Activated T-helper 2 cell treated with anti-CD3 and anti-CD28 coated beads, Interferon-gamma antibody, Interleukin-2, Interleukin-4, amounts not matched to agents 10 μg/mL and 5 μg/mL and 100 μg/mL, durations not matched to agents 14 hours and 24 hours and 36 hours (primary cell): ENCODE measurements around the gene RABEP2. TPM values are rescaled to one million over a fixed set of nuclear protein-coding genes. Genes with fewer than 3 reads are reported as not detected.

Experiments
- DNase-seq: peaks from one replicate; pipeline ENCODE4 v3.0.0; 2021; ENCODE audit warnings: low spot score
- H3K27ac Mint-ChIP-seq: one replicate; pipeline ENCODE4 v1.8.0; 2021; ENCODE audit warnings: mixed read lengths
- H3K27me3 Mint-ChIP-seq: one replicate; pipeline ENCODE4 v1.8.0; 2021; ENCODE audit warnings: low read depth, mixed read lengths
- H3K36me3 Mint-ChIP-seq: one replicate; pipeline ENCODE4 v1.8.0; 2021; ENCODE audit warnings: low read depth, mixed read lengths
- H3K4me1 Mint-ChIP-seq: one replicate; pipeline ENCODE4 v1.8.0; 2021; ENCODE audit warnings: low read depth, mixed read lengths
- H3K4me3 Mint-ChIP-seq: one replicate; pipeline ENCODE4 v1.8.0; 2021; ENCODE audit warnings: low read depth, mild to moderate bottlenecking, moderate library complexity, mixed read lengths
- H3K9me3 Mint-ChIP-seq: one replicate; pipeline ENCODE4 v1.8.0; 2021; ENCODE audit warnings: mixed read lengths
- intact Hi-C: fragments of 100-400 bp; cut with micrococcal nuclease; formaldehyde crosslinking; loops from one replicate; pipeline ENCODE4 v1.15.1; 2023
- total RNA-seq: library from RNA; stranded (reverse); gene quantifications from 2 replicates; pipeline ENCODE4 v1.2.3, GENCODE V29; 2022

The RABEP2 gene
- total RNA-seq, 1 donor from 2014 or later = 20.6 TPM

- Mint-ChIP-seq H3K9me3 (no peaks in the 10 kb centered on the region), H3K27ac (no peak overlapping the region), H3K4me3 (no peak overlapping the region), H3K36me3 (peaks cover 8% of the 10 kb centered on the region), H3K4me1 (no peaks in the 10 kb centered on the region), H3K27me3 (no peaks in the 10 kb centered on the region)
- DNase-seq = no peak
- intact Hi-C loops = no loop called here
Observed at GRCh38 chr16:28910086-28911031, 14.7 kb downstream of the RABEP2 start.

GRCh38 chr16:28905800-28906372 lies 19.2 kb downstream of the RABEP2 start:
- H3K4me1 Mint-ChIP-seq = no peaks in the 10 kb centered on the region
- no peak overlapping the region for H3K27ac Mint-ChIP-seq
- intact Hi-C loops = no loop called here
- H3K9me3 Mint-ChIP-seq = no peaks in the 10 kb centered on the region
- no peaks in the 10 kb centered on the region for H3K27me3 Mint-ChIP-seq
- DNase-seq = no peak
- no peak overlapping the region for H3K4me3 Mint-ChIP-seq
- H3K36me3 Mint-ChIP-seq = no peaks in the 10 kb centered on the region

GRCh38 chr16:28905229-28905754 lies 19.7 kb downstream of the RABEP2 start:
- DNase-seq = no peak
- H3K9me3 Mint-ChIP-seq = no peaks in the 10 kb centered on the region
- H3K36me3 Mint-ChIP-seq = no peaks in the 10 kb centered on the region
- no peaks in the 10 kb centered on the region for H3K27me3 Mint-ChIP-seq
- no peak overlapping the region for H3K27ac Mint-ChIP-seq
- no peak overlapping the region for H3K4me3 Mint-ChIP-seq
- H3K4me1 Mint-ChIP-seq = no peaks in the 10 kb centered on the region
- intact Hi-C loops = no loop called here

GRCh38 chr16:28904828-28905227 lies 20.2 kb downstream of the RABEP2 start:
- H3K27ac Mint-ChIP-seq = no peak overlapping the region
- H3K9me3 Mint-ChIP-seq = no peaks in the 10 kb centered on the region
- intact Hi-C loops = no loop called here
- no peaks in the 10 kb centered on the region for H3K36me3 Mint-ChIP-seq
- H3K4me1 Mint-ChIP-seq = no peaks in the 10 kb centered on the region
- no peak overlapping the region for H3K4me3 Mint-ChIP-seq
- no peak for DNase-seq
- no peaks in the 10 kb centered on the region for H3K27me3 Mint-ChIP-seq

GRCh38 chr16:28904363-28904762 lies 20.7 kb downstream of the RABEP2 start:
- Mint-ChIP-seq H3K27me3 (no peaks in the 10 kb centered on the region), H3K36me3 (no peaks in the 10 kb centered on the region), H3K9me3 (no peaks in the 10 kb centered on the region), H3K4me3 (no peak overlapping the region), H3K4me1 (no peaks in the 10 kb centered on the region), H3K27ac (no peak overlapping the region)
- no peak for DNase-seq
- intact Hi-C loops = no loop called here

GRCh38 chr16:28903344-28904042 lies 21.5 kb downstream of the RABEP2 start:
- Mint-ChIP-seq H3K36me3 (no peaks in the 10 kb centered on the region), H3K27me3 (no peaks in the 10 kb centered on the region), H3K4me3 (no peak overlapping the region), H3K27ac (no peak overlapping the region), H3K9me3 (no peaks in the 10 kb centered on the region), H3K4me1 (no peaks in the 10 kb centered on the region)
- DNase-seq = no peak
- intact Hi-C loops = no loop called here

- Mint-ChIP-seq H3K27me3 (no peaks in the 10 kb centered on the region), H3K36me3 (no peaks in the 10 kb centered on the region), H3K4me3 (no peak overlapping the region), H3K9me3 (no peaks in the 10 kb centered on the region), H3K27ac (no peak overlapping the region), H3K4me1 (no peaks in the 10 kb centered on the region)
- intact Hi-C loops = no loop called here
- no peak for DNase-seq
Observed at GRCh38 chr16:28902909-28903308, 22.1 kb downstream of the RABEP2 start.

- Mint-ChIP-seq H3K36me3 (no peaks in the 10 kb centered on the region), H3K4me1 (no peaks in the 10 kb centered on the region), H3K4me3 (no peak overlapping the region), H3K27me3 (no peaks in the 10 kb centered on the region), H3K27ac (no peak overlapping the region), H3K9me3 (no peaks in the 10 kb centered on the region)
- intact Hi-C loops = no loop called here
- DNase-seq = no peak
Observed at GRCh38 chr16:28901862-28902261, 23.2 kb downstream of the RABEP2 start.

- no peaks in the 10 kb centered on the region for H3K27me3 Mint-ChIP-seq
Observed at GRCh38 chr16:28900601-28901000, 24.4 kb downstream of the RABEP2 start.

GRCh38 chr16:28899882-28900590 lies 25.0 kb downstream of the RABEP2 start:
- Mint-ChIP-seq H3K27ac (no peak overlapping the region), H3K4me1 (no peaks in the 10 kb centered on the region), H3K4me3 (no peak overlapping the region), H3K36me3 (no peaks in the 10 kb centered on the region), H3K9me3 (no peaks in the 10 kb centered on the region), H3K27me3 (no peaks in the 10 kb centered on the region)
- DNase-seq = no peak
- intact Hi-C loops = no loop called here

More at GRCh38 chr16:28900601-28901000, 24.4 kb downstream of the RABEP2 start:
- Mint-ChIP-seq H3K36me3 (no peaks in the 10 kb centered on the region), H3K9me3 (no peaks in the 10 kb centered on the region), H3K4me3 (no peak overlapping the region), H3K27ac (no peak overlapping the region), H3K4me1 (no peaks in the 10 kb centered on the region)
- no peak for DNase-seq
- intact Hi-C loops = no loop called here

GRCh38 chr16:28898942-28899341 lies 26.1 kb downstream of the RABEP2 start:
- H3K36me3 Mint-ChIP-seq = no peaks in the 10 kb centered on the region
- no peaks in the 10 kb centered on the region for H3K9me3 Mint-ChIP-seq
- H3K27ac Mint-ChIP-seq = no peak overlapping the region
- H3K27me3 Mint-ChIP-seq = no peaks in the 10 kb centered on the region
- H3K4me1 Mint-ChIP-seq = no peaks in the 10 kb centered on the region
- H3K4me3 Mint-ChIP-seq = no peak overlapping the region
- intact Hi-C loops = no loop called here
- no peak for DNase-seq

- no peak for DNase-seq
- H3K27me3 Mint-ChIP-seq = no peaks in the 10 kb centered on the region
- no peaks in the 10 kb centered on the region for H3K4me1 Mint-ChIP-seq
- intact Hi-C loops = no loop called here
- H3K9me3 Mint-ChIP-seq = no peaks in the 10 kb centered on the region
- H3K27ac Mint-ChIP-seq = no peak overlapping the region
- H3K4me3 Mint-ChIP-seq = no peak overlapping the region
- H3K36me3 Mint-ChIP-seq = no peaks in the 10 kb centered on the region
Observed at GRCh38 chr16:28898266-28898665, 26.8 kb downstream of the RABEP2 start.
